22Rv1 (cell line): Measurements from ENCODE around the gene ST3GAL6.

ENCODE experiments used
- CTCF ChIP-seq: fragments of 450-650 bp; IDR thresholded peaks from 2 replicates; pipeline ENCODE4 v1.5.1; 2017; ENCODE audit warnings: mild to moderate bottlenecking
- ZFX ChIP-seq: fragments of 450-650 bp; IDR thresholded peaks from 2 replicates; pipeline ENCODE4 v1.6.1; 2017; ENCODE audit warnings: antibody characterized with exemption, borderline replicate concordance

GRCh38 chr3:98798820-98799219 lies 35.7 kb downstream of the ST3GAL6 start:
- TF ChIP-seq CTCF: no peak
- no peak for TF ChIP-seq ZFX
